Measurements from ENCODE around the gene ZNF397. TPM values are rescaled to one million over a fixed set of nuclear protein-coding genes. Genes with fewer than 3 reads are reported as not detected.

ZNF397 gene
- total and polyA plus RNA-seq, 9 of the 15 experiments (the other 6 are each of a cell fraction or from before 2014, with no cell fraction given): 6.4 to 24.2 (median 19.3) TPM

DNA sequence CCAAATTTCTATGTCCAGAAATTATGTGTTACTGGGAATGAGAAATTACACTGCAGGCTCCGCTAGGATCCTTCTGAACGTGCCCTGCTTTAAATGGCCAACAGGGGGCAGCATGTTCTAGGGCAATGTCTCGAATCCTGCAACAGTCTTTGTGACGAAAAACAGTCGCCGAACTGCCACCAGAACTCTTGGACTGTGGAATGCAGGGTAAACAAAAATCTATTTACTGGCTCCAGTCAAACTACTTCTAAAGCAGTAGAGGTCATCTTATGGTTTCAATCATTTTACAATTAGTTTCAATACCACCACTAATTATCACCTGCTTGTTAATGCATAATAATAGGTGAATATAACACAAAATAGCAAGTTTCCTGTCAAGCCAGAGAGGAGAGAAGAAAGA is 9.8 kb upstream of the ZNF397 start (continued):
- TF ChIP-seq AFF1 (IDR thresholded peaks at IDR 0.05; ENCODE audit: low read depth in 1 of 2, partially characterized antibody in 2 of 2) (no peak), ZNF444 (CRISPR knock-in tag; IDR thresholded peaks at IDR 0.05) (no peak), ZEB2 (IDR thresholded peaks at IDR 0.05) (no peak), ZBTB26 (CRISPR knock-in tag; IDR thresholded peaks at IDR 0.05) (no peak), PTRF (tag; IDR thresholded peaks at IDR 0.05) (no peak), ATF1 (CRISPR knock-in tag; IDR thresholded peaks at IDR 0.05) (no peak), ATF1 (tag; IDR thresholded peaks at IDR 0.05) (peak; percentile 75), COPS2 (conservative IDR thresholded peaks at IDR 0.05) (no peak), CHD2 (IDR thresholded peaks at IDR 0.05; ENCODE audit: low read depth, low read length) (no peak), RCOR1 (IDR thresholded peaks at IDR 0.05; ENCODE audit: borderline replicate concordance in 1 of 2, low read depth in 2 of 2, low read length in 2 of 2) (peak in 1 of 2 experiments; percentile 36; a peak in 1 of 4 replicates), SMC3 (conservative IDR thresholded peaks at IDR 0.05; ENCODE audit: insufficient read depth, low read depth, low read length) (peak; percentile 93), E2F5 (CRISPR knock-in tag; IDR thresholded peaks at IDR 0.05) (no peak), RBM34 (IDR thresholded peaks at IDR 0.05; ENCODE audit: borderline replicate concordance, insufficient read depth, low read length) (no peak), SRSF7 (optimal IDR thresholded peaks at IDR 0.05; ENCODE audit: low read depth, low read length) (no peak)
- TF ChIP-seq, protein P1, sequence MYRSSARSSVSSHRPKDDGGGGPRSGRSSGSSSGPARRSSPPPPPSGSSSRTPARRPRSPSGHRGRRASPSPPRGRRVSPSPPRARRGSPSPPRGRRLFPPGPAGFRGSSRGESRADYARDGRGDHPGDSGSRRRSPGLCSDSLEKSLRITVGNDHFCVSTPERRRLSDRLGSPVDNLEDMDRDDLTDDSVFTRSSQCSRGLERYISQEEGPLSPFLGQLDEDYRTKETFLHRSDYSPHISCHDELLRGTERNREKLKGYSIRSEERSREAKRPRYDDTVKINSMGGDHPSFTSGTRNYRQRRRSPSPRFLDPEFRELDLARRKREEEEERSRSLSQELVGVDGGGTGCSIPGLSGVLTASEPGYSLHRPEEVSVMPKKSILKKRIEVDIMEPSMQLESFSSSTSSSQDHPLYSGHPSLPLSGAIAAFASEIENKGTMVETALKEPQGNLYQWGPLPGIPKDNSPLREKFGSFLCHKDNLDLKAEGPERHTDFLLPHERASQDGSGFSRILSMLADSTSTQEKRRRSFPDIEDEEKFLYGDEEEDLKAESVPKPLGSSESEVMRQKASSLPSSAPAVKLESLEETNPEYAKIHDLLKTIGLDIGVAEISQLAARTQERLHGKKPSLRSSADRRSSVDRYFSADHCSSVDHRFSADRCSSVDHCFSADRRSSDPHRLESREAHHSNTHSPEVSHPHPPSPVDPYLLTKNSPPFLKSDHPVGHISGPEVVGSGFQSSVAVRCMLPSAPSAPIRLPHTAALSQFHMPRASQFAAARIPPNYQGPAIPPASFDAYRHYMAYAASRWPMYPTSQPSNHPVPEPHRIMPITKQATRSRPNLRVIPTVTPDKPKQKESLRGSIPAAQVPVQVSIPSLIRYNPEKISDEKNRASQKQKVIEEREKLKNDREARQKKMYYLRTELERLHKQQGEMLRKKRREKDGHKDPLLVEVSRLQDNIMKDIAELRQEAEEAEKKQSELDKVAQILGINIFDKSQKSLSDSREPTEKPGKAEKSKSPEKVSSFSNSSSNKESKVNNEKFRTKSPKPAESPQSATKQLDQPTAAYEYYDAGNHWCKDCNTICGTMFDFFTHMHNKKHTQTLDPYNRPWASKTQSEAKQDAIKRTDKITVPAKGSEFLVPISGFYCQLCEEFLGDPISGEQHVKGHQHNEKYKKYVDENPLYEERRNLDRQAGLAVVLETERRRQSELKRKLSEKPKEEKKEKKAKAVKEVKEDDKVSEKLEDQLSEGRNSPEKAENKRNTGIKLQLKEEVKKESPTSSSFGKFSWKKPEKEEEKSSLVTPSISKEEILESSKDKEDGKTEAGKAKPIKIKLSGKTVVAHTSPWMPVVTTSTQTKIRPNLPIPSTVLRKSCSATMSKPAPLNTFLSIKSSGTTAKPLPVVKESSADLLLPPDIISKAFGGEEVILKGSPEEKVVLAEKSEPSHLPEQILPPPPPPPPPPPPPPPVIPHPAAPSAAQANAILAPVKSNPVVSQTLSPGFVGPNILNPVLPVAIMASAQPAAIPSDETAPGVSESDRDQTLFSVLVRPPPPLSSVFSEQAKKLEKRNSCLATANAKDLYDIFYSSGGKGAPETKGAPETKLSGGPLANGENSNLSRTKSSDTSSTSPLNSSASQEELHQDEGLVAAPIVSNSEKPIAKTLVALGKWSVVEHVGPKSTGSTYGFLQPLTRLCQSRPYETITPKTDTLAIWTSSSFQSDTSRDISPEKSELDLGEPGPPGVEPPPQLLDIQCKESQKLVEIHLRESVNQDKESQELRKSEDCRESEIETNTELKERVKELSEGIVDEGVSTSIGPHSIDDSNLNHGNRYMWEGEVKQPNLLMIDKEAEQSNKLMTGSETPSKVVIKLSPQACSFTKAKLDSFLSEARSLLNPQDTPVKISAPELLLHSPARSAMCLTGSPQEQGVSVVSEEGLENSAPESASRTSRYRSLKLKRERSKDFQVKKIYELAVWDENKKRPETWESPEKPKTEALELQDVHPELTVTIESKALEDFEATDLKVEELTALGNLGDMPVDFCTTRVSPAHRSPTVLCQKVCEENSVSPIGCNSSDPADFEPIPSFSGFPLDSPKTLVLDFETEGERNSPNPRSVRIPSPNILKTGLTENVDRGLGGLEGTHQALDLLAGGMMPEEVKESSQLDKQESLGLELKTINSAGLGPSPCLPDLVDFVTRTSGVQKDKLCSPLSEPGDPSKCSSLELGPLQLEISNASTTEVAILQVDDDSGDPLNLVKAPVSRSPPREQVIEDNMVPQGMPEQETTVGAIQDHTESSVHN (IDR thresholded peaks at IDR 0.05; ENCODE audit: borderline replicate concordance in 1 of 2, low read depth in 1 of 2): no peak

Measured in K562 (cell line).